NK-92 (cell line): ENCODE measurements around the gene ASCC2.
"Not testable (repeated sequence)": the region's sequence is repeated elsewhere in the genome, so short reads cannot be mapped to it uniquely, and the experiment has no call there.

Experiments
- DNase-seq: peaks from one replicate; lab custom pipeline; 2025; ENCODE audit not compliant: unreplicated experiment; lab: John Stamatoyannopoulos, UW

ASCC2 gene

GRCh38 chr22:29756341-29756740 is 81.7 kb downstream of the ASCC2 start:
- DNase-seq, result no peak

- DNase-seq, result no peak
Observed at GRCh38 chr22:29755889-29756288, 82.2 kb downstream of the ASCC2 start.

DNA sequence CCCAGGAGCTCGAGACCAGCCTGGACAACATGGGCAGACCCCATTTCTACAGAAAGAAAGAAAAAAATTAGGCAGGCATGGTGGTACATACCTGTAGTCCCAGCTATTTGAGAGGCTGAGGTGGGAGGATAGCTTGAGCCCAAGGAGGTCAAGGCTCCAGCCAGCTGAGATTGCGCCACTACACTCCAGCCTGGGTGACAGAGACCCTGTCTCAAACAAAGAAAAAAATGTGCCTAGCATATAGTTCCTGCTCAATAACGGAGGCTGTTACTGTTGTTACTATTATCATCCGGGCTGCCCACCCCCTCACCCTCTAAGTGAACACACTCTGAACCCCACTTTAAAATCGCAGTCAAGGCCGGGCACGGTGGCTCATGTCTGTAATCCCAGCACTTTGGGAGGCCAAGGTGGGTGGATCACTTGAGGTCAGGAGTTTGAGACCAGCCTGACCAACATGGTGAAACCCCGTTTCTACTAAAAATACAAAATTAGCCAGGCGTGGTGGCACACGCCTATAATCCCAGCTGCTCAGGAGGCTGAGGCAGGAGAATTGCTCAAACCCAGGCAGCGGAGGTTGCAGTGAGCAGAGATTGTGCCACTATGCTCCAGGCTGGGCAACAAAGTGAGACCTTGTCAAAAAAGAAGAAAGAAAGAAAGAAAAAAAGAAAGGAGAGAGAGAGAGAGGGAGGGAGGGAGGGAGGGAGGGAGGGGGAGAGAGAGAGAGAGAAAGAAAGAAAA is 83.2 kb downstream of the ASCC2 start:
- DNase-seq, result not testable (repeated sequence)

GRCh38 chr22:29753808-29754657 is 84.0 kb downstream of the ASCC2 start:
- no peak for DNase-seq

- no peak for DNase-seq
Observed at GRCh38 chr22:29751669-29752068, 86.4 kb downstream of the ASCC2 start.

GRCh38 chr22:29750559-29751538 is 87.2 kb downstream of the ASCC2 start:
- no peak for DNase-seq

DNA sequence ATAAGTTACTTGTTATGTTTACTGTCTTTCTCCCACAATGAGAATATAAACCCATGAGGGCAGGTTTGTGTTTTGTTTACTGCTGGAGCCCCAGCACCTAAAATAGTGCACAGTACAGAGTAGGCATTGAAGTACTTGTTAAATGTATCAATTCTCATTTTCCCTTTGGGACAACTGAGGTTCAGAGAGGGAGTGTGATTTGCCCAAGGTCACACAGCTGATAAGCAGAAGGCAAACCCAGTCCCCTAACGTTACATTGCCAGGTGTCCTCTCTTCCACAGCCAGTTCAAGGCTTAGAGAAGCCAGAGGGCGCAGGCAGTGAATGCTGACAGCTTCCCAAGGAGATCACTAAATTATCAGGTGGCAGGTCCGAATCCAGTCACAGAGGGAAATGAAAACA is 88.0 kb downstream of the ASCC2 start:
- no peak for DNase-seq

DNA sequence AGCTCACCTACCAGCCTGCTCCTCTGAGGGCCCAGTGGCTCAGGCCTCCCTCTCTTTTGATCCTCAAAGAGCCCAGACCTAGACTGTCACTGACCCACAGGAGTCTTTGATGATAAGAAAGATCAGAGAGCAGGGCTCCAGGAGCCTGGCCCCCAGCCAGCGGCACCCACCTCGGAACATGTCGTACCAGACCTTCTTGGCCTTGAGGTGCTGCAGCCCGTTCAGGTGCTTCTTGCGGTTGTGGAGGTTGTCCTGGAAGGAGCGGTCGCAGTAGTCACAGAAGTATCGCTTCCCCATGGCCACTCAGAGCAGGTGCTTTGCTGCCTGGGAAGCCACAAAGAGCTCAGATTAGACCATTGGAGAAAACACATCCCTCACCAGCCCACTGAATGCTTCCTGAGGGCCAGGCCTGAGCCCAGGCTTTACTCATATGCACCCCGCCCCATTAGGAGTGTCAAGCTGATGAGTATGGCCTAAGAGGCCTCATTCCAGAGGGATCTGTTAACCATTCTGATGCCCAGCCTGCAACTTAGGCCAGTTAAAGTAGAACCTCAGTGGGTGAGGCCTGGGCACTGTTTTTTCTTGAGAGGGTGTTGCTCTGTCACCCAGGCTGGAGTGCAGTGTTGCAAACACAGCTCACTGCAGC is 89.7 kb downstream of the ASCC2 start:
- DNase-seq, result no peak

- DNase-seq, result no peak
Observed at GRCh38 chr22:29747832-29748231, 90.2 kb downstream of the ASCC2 start.

GRCh38 chr22:29744902-29745301 is 93.2 kb downstream of the ASCC2 start:
- DNase-seq, result no peak

- no peak for DNase-seq
Observed at GRCh38 chr22:29742326-29742725, 95.7 kb downstream of the ASCC2 start.

DNA sequence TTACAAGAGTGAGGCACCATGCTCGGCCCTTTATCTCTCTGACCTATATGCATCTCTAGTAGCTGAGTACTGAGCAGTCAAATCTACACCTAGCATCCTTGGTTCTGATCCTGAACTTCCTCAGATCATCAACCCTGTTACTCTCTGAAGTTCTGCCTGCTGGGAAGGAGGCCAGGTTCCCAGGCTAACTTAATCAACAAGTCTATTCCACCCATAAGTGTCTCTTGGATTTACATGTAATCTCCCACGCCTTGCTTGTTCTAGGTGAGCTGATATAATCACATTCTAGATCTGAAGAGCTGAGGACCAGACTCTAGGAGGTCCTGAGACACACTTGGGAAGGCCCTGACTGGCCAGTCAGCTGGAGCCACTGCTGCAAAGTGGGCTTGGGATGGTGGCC is 96.1 kb downstream of the ASCC2 start:
- DNase-seq, result no peak

- DNase-seq, result no peak
Observed at GRCh38 chr22:29740216-29740615, 97.9 kb downstream of the ASCC2 start.

- no peak for DNase-seq
Observed at GRCh38 chr22:29739346-29739875, 98.7 kb downstream of the ASCC2 start.
